SK-N-SH treated with all-trans-retinoic acid at 6 μM for 48 hours (cell line): ENCODE results near the gene KIF21B.

ENCODE experiments used
- ATAC-seq: fragments of 200-7000 bp; cut with Tn5 transposase; 3 replicates; pipeline ENCODE4 v1.9.1; 2020; ENCODE audit warnings: mild to moderate bottlenecking, moderate library complexity
- ARNTL ChIP-seq: fragments of 450-650 bp; formaldehyde crosslinking; IDR thresholded peaks from 2 replicates; pipeline ENCODE4 v1.5.0; 2020; ENCODE audit warnings: low read depth, mild to moderate bottlenecking, moderate library complexity, borderline replicate concordance
- BACH2 ChIP-seq: fragments of 250-450 bp; sonication (Bioruptor Pico); IDR thresholded peaks from 2 replicates; pipeline ENCODE4 v1.9.0; 2021; ENCODE audit warnings: mild to moderate bottlenecking, borderline replicate concordance
- CREB5 ChIP-seq: fragments of 250-450 bp; sonication (Bioruptor Pico); IDR thresholded peaks from 2 replicates; pipeline ENCODE4 v1.5.1; 2020; ENCODE audit warnings: low read depth, mild to moderate bottlenecking, moderate library complexity
- CSRNP3 ChIP-seq: fragments of 250-450 bp; sonication (Bioruptor Pico); IDR thresholded peaks from 2 replicates; pipeline ENCODE4 v1.5.1; 2021; ENCODE audit warnings: mild to moderate bottlenecking, moderate library complexity
- ISL1 ChIP-seq: fragments of 250-450 bp; sonication (Bioruptor Pico); IDR thresholded peaks from 2 replicates; pipeline ENCODE4 v2.1.2; 2022; ENCODE audit warnings: mild to moderate bottlenecking, moderate library complexity
- OSR1 ChIP-seq: fragments of 250-450 bp; sonication (Bioruptor Pico); IDR thresholded peaks from 2 replicates; pipeline ENCODE4 v1.8.0; 2022; ENCODE audit warnings: moderate library complexity, mild to moderate bottlenecking, inconsistent platforms
- POU6F1 ChIP-seq: fragments of 250-450 bp; sonication (Bioruptor Pico); IDR thresholded peaks from 2 replicates; pipeline ENCODE4 v1.8.0; 2021; ENCODE audit warnings: low read depth, mild to moderate bottlenecking, moderate library complexity, borderline replicate concordance
- PPARA ChIP-seq: fragments of 250-450 bp; sonication (Bioruptor Pico); IDR thresholded peaks from 2 replicates; pipeline ENCODE4 v1.5.0; 2020; ENCODE audit warnings: mild to moderate bottlenecking, borderline replicate concordance
- RARB ChIP-seq: fragments of 250-450 bp; sonication (Bioruptor Pico); IDR thresholded peaks from 2 replicates; pipeline ENCODE4 v1.8.0; 2021; ENCODE audit warnings: mild to moderate bottlenecking, moderate library complexity
- SNAI2 ChIP-seq: fragments of 250-450 bp; sonication (Bioruptor Pico); IDR thresholded peaks from 2 replicates; pipeline ENCODE4 v1.5.0; 2020; ENCODE audit warnings: mild to moderate bottlenecking, moderate library complexity
- TCF4 ChIP-seq: fragments of 250-450 bp; sonication (Bioruptor Pico); IDR thresholded peaks from 2 replicates; pipeline ENCODE4 v1.8.0; 2021; ENCODE audit warnings: mild to moderate bottlenecking, moderate library complexity, borderline replicate concordance
- TOX ChIP-seq: fragments of 250-450 bp; sonication (Bioruptor Pico); IDR thresholded peaks from 2 replicates; pipeline ENCODE4 v1.8.0; 2021; ENCODE audit warnings: mild to moderate bottlenecking, moderate library complexity, borderline replicate concordance
- TSHZ2 ChIP-seq: fragments of 250-450 bp; sonication (Bioruptor Pico); IDR thresholded peaks from 2 replicates; pipeline ENCODE4 v1.5.0; 2020; ENCODE audit warnings: mild to moderate bottlenecking, moderate library complexity
- ZC3H10 ChIP-seq: fragments of 250-450 bp; sonication (Bioruptor Pico); IDR thresholded peaks from 2 replicates; pipeline ENCODE4 v1.5.1; 2021; ENCODE audit warnings: mild to moderate bottlenecking, moderate library complexity
- ZFP3 ChIP-seq: fragments of 250-450 bp; sonication (Bioruptor Pico); IDR thresholded peaks from 2 replicates; pipeline ENCODE4 v1.5.0; 2020; ENCODE audit warnings: mild to moderate bottlenecking, moderate library complexity
- ZFP30 ChIP-seq: fragments of 450-650 bp; formaldehyde crosslinking; IDR thresholded peaks from 2 replicates; pipeline ENCODE4 v1.5.0; 2022; ENCODE audit warnings: mild to moderate bottlenecking, moderate library complexity
- ZNF565 ChIP-seq: fragments of 450-650 bp; formaldehyde crosslinking; conservative IDR thresholded peaks from 2 replicates; pipeline ENCODE4 v1.5.0; 2020; ENCODE audit warnings: low read depth, mild to moderate bottlenecking, moderate library complexity
- ZNF70 ChIP-seq: fragments of 450-650 bp; formaldehyde crosslinking; IDR thresholded peaks from 2 replicates; pipeline ENCODE4 v1.5.0; 2020; ENCODE audit warnings: mild to moderate bottlenecking, moderate library complexity
- ZNF8 ChIP-seq: fragments of 450-650 bp; formaldehyde crosslinking; IDR thresholded peaks from 2 replicates; pipeline ENCODE4 v1.5.0; 2020; ENCODE audit warnings: mild to moderate bottlenecking, moderate library complexity

Gene KIF21B

GRCh38 chr1:201013991-201014815, 9.3 kb downstream of the KIF21B start:
- no peak for ATAC-seq
- TF ChIP-seq ISL1 (CRISPR knock-in tag) = no peak
- no peak for TF ChIP-seq PPARA (CRISPR knock-in tag)
- TF ChIP-seq TOX = no peak
- no peak for TF ChIP-seq CREB5 (CRISPR knock-in tag)
- no peak for TF ChIP-seq RARB
- no peak for TF ChIP-seq ZNF8 (CRISPR knock-in tag)
- TF ChIP-seq SNAI2 (CRISPR knock-in tag) = no peak
- no peak for TF ChIP-seq CSRNP3 (CRISPR knock-in tag)
- TF ChIP-seq ZFP30 (CRISPR knock-in tag) = no peak
- TF ChIP-seq ZNF70 (CRISPR knock-in tag) = no peak
- TF ChIP-seq BACH2 (CRISPR knock-in tag) = no peak
- no peak for TF ChIP-seq POU6F1
- no peak for TF ChIP-seq ZC3H10 (CRISPR knock-in tag)
- TF ChIP-seq ZNF565 = no peak
- TF ChIP-seq OSR1 (CRISPR knock-in tag) = no peak
- TF ChIP-seq TCF4 = no peak
- no peak for TF ChIP-seq ZFP3 (CRISPR knock-in tag)

GRCh38 chr1:201013031-201013485, 10.5 kb downstream of the KIF21B start:
- no peak for TF ChIP-seq CREB5 (CRISPR knock-in tag)
- ATAC-seq = no peak

- ATAC-seq = no peak
These were observed 11.9 kb downstream of the KIF21B start for GRCh38 chr1:201011616-201012015.

More at GRCh38 chr1:201011616-201012015, 11.9 kb downstream of the KIF21B start:
- TF ChIP-seq TCF4 (peak; percentile 85), ARNTL (no peak), TSHZ2 (CRISPR knock-in tag) (0 out of 2 replicates have a peak, but pooled peaks have one; percentile 38)
